GM13976 (cell line): ENCODE results near the gene FAM234A.

Experiments
- DNase-seq: peaks from one replicate; pipeline ENCODE4 v3.0.0; 2012; ENCODE audit warnings: low spot score
- CTCF ChIP-seq: IDR thresholded peaks from 2 replicates; pipeline ENCODE4 v1.5.1; 2012; ENCODE audit warnings: borderline replicate concordance, mild to moderate bottlenecking; ENCODE audit not compliant: insufficient read depth; ENCODE audit errors: extremely low read depth, missing control alignments, control extremely low read depth
- in situ Hi-C: fragments of 300-500 bp; cut with MboI; formaldehyde crosslinking; loops from one replicate; pipeline ENCODE4 v1.12.0; 2022; ENCODE audit warnings: low sequenced_read_pairs, mixed read lengths, inconsistent platforms; ENCODE audit not compliant: unreplicated experiment

The FAM234A gene

GRCh38 chr16:239948-240277 is 5.3 kb downstream of the FAM234A start:
- DNase-seq, result peak; percentile 38
- in situ Hi-C loops, result no loop called here
- TF ChIP-seq CTCF, result no peak

- TF ChIP-seq CTCF, result no peak
- in situ Hi-C loops, result no loop called here
- DNase-seq, result no peak
Measured at GRCh38 chr16:240559-240958, 5.9 kb downstream of the FAM234A start.

- in situ Hi-C loops, result no loop called here
- DNase-seq, result no peak
- no peak for TF ChIP-seq CTCF
Measured at GRCh38 chr16:242281-242680, 7.7 kb downstream of the FAM234A start.

- in situ Hi-C loops, result no loop called here
- DNase-seq, result no peak
- TF ChIP-seq CTCF, result no peak
Measured at GRCh38 chr16:243348-243747, 8.7 kb downstream of the FAM234A start.

GRCh38 chr16:245105-245504 is 10.5 kb downstream of the FAM234A start:
- no peak for DNase-seq
- in situ Hi-C loops, result no loop called here
- TF ChIP-seq CTCF, result no peak

- in situ Hi-C loops, result no loop called here
- DNase-seq, result no peak
Measured at GRCh38 chr16:247027-247426, 12.4 kb downstream of the FAM234A start.

More at GRCh38 chr16:247027-247426, 12.4 kb downstream of the FAM234A start:
- TF ChIP-seq CTCF, result no peak
